ENCODE measurements around the gene SLC25A52.

GRCh38 chr18:31721601-31722000 lies 39.1 kb downstream of the SLC25A52 start:
- TF ChIP-seq CTCF (IDR thresholded peaks at IDR 0.05; ENCODE audit: insufficient read depth, low read depth, low read length) (no peak), EZH2 (IDR thresholded peaks at IDR 0.05; ENCODE audit: insufficient read depth, low read length) (no peak)
